Suprapubic skin (tissue), 4 donors: Measurements from ENCODE around the gene SPRED2. TPM values are rescaled to one million over a fixed set of nuclear protein-coding genes. Genes with fewer than 3 reads are reported as not detected.

Experiments used
- DNase-seq, 2 donors: peaks; one replicate each; pipeline ENCODE4 v3.0.0-alpha.2; 2019; ENCODE audit warnings: low spot score in 2 of 2
- H3K27ac ChIP-seq: fragments of 200-600 bp; sonication (generic); one replicate; pipeline ENCODE4 v1.5.1; 2019
- H3K27me3 ChIP-seq: fragments of 200-600 bp; sonication (generic); one replicate; pipeline ENCODE4 v1.5.1; 2019
- H3K36me3 ChIP-seq: fragments of 200-600 bp; sonication (generic); one replicate; pipeline ENCODE4 v1.5.1; 2019
- H3K4me1 ChIP-seq: fragments of 200-600 bp; sonication (generic); one replicate; pipeline ENCODE4 v1.5.1; 2019
- H3K4me3 ChIP-seq: fragments of 200-600 bp; sonication (generic); one replicate; pipeline ENCODE4 v1.5.1; 2019; ENCODE audit warnings: mild to moderate bottlenecking
- H3K9me3 ChIP-seq: fragments of 200-600 bp; sonication (generic); one replicate; pipeline ENCODE4 v1.5.1; 2019
- EP300 ChIP-seq: sonication (generic); formaldehyde crosslinking; IDR thresholded peaks from one replicate; pipeline ENCODE4 v1.6.1; 2017; ENCODE audit warnings: antibody characterized with exemption
- POLR2A ChIP-seq, 2 donors: fragments of 450-650 bp; IDR thresholded peaks; one replicate each; pipeline ENCODE4 v1.6.1; 2017; ENCODE audit warnings: antibody characterized with exemption in 2 of 2, mild to moderate bottlenecking in 2 of 2, moderate library complexity in 2 of 2
- POLR2AphosphoS5 ChIP-seq, 3 donors: sonication (generic); formaldehyde crosslinking; IDR thresholded peaks; one replicate each; pipeline ENCODE4 v1.6.1; 2017; ENCODE audit warnings: antibody characterized with exemption in 3 of 3
- WGBS: methylation state at CpG from one replicate; pipeline ENCODE4 v1.1.5; 2018; 5-methylcytosine and 5-hydroxymethylcytosine counted together
- total RNA-seq, 4 donors: library from RNA; depleted of rRNA; stranded (reverse); fragments of >200 nt; gene quantifications; one replicate each; pipeline ENCODE4 v1.1.0, GENCODE V29; 2016
- TF ChIP-seq, protein P1 (sequence below), 2 donors: fragments of 200-600 bp in 1 of 2; fragments of 450-650 bp in 1 of 2; sonication (generic) in 1 of 2; IDR thresholded peaks; one replicate each; pipeline ENCODE4 v1.5.1; 2016 to 2019; ENCODE audit warnings: antibody characterized with exemption in 2 of 2, mild to moderate bottlenecking in 1 of 2, moderate library complexity in 1 of 2

SPRED2 gene
- total RNA-seq, 4 donors from 2014 or later: 17.8 to 27.5 (median 18.7) TPM

GRCh38 chr2:65476778-65477177 is 44.4 kb upstream of the SPRED2 start:
- Histone ChIP-seq H3K27ac (no peak overlapping the region), H3K36me3 (no peaks in the 10 kb centered on the region), H3K4me1 (no peaks in the 10 kb centered on the region), H3K9me3 (no peaks in the 10 kb centered on the region), H3K4me3 (no peak overlapping the region), H3K27me3 (no peaks in the 10 kb centered on the region)
- WGBS: 96% methylated on average over 9 of the region's 9 CpGs
- TF ChIP-seq POLR2AphosphoS5 (IDR thresholded peaks at IDR 0.05): no peak
- TF ChIP-seq, protein P1, sequence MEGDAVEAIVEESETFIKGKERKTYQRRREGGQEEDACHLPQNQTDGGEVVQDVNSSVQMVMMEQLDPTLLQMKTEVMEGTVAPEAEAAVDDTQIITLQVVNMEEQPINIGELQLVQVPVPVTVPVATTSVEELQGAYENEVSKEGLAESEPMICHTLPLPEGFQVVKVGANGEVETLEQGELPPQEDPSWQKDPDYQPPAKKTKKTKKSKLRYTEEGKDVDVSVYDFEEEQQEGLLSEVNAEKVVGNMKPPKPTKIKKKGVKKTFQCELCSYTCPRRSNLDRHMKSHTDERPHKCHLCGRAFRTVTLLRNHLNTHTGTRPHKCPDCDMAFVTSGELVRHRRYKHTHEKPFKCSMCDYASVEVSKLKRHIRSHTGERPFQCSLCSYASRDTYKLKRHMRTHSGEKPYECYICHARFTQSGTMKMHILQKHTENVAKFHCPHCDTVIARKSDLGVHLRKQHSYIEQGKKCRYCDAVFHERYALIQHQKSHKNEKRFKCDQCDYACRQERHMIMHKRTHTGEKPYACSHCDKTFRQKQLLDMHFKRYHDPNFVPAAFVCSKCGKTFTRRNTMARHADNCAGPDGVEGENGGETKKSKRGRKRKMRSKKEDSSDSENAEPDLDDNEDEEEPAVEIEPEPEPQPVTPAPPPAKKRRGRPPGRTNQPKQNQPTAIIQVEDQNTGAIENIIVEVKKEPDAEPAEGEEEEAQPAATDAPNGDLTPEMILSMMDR (IDR thresholded peaks at IDR 0.05): no peak
- no peak for TF ChIP-seq EP300
- no peak for TF ChIP-seq POLR2A (IDR thresholded peaks at IDR 0.05)
- no peak for DNase-seq

GRCh38 chr2:65475000-65475399 is 42.6 kb upstream of the SPRED2 start:
- no peak overlapping the region for H3K4me3 ChIP-seq
- DNase-seq: no peak
- no peak overlapping the region for H3K27ac ChIP-seq
- WGBS: 81% methylated on average over 1 of the region's 1 CpG
- no peaks in the 10 kb centered on the region for H3K4me1 ChIP-seq
- H3K36me3 ChIP-seq: no peaks in the 10 kb centered on the region
- TF ChIP-seq, protein P1 (IDR thresholded peaks at IDR 0.05): no peak
- TF ChIP-seq POLR2AphosphoS5 (IDR thresholded peaks at IDR 0.05) (no peak), POLR2A (IDR thresholded peaks at IDR 0.05) (no peak)
- no peaks in the 10 kb centered on the region for H3K27me3 ChIP-seq
- H3K9me3 ChIP-seq: no peaks in the 10 kb centered on the region

DNA sequence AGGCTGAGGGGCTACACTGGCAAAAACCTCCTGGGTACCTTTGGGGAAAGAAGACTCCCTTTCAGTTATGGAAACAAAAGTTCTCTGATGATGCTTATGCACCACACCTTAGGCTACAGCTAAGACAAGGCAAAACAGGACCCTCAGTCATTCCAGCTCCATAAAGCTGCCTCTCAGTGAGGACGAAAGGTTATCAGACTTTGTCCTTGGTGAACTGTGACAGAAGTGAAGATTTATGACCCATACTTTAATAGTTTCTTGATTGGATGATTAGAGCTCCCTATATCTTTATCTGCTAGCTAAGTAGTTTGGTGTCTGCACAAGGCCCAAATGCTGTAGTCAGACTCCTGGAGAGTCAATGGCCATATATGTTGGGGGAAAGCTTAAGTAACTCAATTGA is 40.6 kb upstream of the SPRED2 start:
- no peaks in the 10 kb centered on the region for H3K9me3 ChIP-seq
- no peak overlapping the region for H3K27ac ChIP-seq
- DNase-seq: no peak
- no peaks in the 10 kb centered on the region for H3K4me1 ChIP-seq
- TF ChIP-seq, protein P1 (IDR thresholded peaks at IDR 0.05): no peak
- TF ChIP-seq POLR2A (IDR thresholded peaks at IDR 0.05) (no peak), EP300 (no peak), POLR2AphosphoS5 (IDR thresholded peaks at IDR 0.05) (no peak)
- no peaks in the 10 kb centered on the region for H3K27me3 ChIP-seq
- no peak overlapping the region for H3K4me3 ChIP-seq
- 95% methylated on average over 1 of the region's 1 CpG for WGBS
- no peaks in the 10 kb centered on the region for H3K36me3 ChIP-seq

- H3K27ac ChIP-seq: no peak overlapping the region
- no peaks in the 10 kb centered on the region for H3K27me3 ChIP-seq
- H3K9me3 ChIP-seq: no peaks in the 10 kb centered on the region
- H3K4me1 ChIP-seq: no peaks in the 10 kb centered on the region
- H3K4me3 ChIP-seq: no peak overlapping the region
- H3K36me3 ChIP-seq: no peaks in the 10 kb centered on the region
- TF ChIP-seq EP300 (no peak), POLR2AphosphoS5 (IDR thresholded peaks at IDR 0.05) (no peak)
- TF ChIP-seq, protein P1 (IDR thresholded peaks at IDR 0.05): no peak
- DNase-seq: no peak
- 85% methylated on average over 3 of the region's 3 CpGs for WGBS
These were observed 39.0 kb upstream of the SPRED2 start for GRCh38 chr2:65471409-65471808.

GRCh38 chr2:65466551-65466950 is 34.2 kb upstream of the SPRED2 start:
- Histone ChIP-seq H3K9me3 (no peaks in the 10 kb centered on the region), H3K4me1 (peaks cover 10% of the 10 kb centered on the region), H3K36me3 (no peaks in the 10 kb centered on the region), H3K27me3 (no peaks in the 10 kb centered on the region), H3K4me3 (no peak overlapping the region), H3K27ac (no peak overlapping the region)
- no peak for DNase-seq
- 89% methylated on average over 3 of the region's 3 CpGs for WGBS
- TF ChIP-seq, protein P1 (IDR thresholded peaks at IDR 0.05): no peak
- TF ChIP-seq POLR2AphosphoS5 (IDR thresholded peaks at IDR 0.05): no peak
- TF ChIP-seq EP300: no peak
- TF ChIP-seq POLR2A (IDR thresholded peaks at IDR 0.05): no peak
